ENCODE data around the gene RNF213.
A peak's percentile ranks its signal among the peaks of the same experiment; 100 is the strongest.
"Not testable (repeated sequence)": the region's sequence is repeated elsewhere in the genome, so short reads cannot be mapped to it uniquely, and the experiment has no call there.

RNF213 gene

DNA sequence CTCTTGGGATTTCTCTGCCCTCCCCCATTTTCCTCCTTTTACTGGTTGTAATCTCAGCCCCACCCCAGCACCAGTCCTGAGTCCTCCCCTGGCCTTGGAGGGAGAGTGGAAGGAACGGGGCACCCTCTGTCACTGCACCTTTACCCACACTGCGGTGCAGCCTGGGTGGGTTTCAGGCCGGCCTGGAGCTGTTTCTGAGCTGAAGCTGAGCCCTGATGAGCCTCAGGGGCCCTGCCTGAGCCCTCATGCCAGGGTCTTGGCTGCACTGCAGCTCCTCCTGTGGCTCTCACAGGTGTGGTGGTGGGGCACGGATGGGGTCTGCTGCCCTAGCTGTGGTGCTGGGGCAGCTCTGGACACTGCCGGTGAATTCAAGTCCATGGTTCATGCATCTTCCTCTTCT, 34.5 kb downstream of the RNF213 start:
- no peak for DNase-seq (ENCODE audit: low spot score)

DNA sequence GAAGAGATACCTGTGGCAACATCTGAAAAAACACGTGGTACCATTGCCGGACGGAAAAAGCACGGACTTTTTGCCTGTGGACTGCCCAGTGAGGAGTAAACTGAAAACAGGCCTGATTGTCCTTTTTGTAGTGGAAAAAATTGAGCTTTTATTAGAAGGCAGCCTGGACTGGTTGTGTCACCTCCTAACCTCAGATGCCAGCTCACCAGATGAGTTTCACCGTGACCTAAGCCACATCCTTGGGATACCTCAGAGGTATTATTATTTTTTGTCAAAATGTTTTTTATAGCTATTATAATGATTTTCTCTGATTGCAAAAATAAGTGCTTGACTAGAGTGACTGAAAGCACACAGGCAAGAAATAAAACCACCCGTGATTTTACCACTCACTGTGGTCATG, 34.9 kb downstream of the RNF213 start:
- no peak for DNase-seq (ENCODE audit: low spot score)

DNA sequence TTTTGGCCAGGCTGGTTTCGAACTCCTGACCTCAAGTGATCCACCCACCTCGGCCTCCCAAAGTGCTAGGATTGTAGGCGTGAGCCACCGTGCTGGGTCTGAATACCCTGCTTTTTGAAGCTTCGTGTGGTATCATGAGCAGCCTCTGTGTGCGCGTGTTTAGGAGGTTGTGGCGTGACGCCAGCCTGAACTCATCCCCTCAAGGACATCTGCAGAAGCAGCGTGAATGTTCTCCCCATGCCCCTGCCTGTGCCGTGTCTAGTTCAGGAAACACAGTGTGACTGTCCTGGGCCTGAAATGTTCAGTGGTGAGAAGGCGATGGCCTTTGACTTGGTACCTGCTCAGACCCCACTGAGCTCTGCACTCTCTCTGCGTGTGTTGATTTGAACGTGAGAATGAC, 35.6 kb downstream of the RNF213 start:
- no peak for DNase-seq (ENCODE audit: low spot score)

DNA sequence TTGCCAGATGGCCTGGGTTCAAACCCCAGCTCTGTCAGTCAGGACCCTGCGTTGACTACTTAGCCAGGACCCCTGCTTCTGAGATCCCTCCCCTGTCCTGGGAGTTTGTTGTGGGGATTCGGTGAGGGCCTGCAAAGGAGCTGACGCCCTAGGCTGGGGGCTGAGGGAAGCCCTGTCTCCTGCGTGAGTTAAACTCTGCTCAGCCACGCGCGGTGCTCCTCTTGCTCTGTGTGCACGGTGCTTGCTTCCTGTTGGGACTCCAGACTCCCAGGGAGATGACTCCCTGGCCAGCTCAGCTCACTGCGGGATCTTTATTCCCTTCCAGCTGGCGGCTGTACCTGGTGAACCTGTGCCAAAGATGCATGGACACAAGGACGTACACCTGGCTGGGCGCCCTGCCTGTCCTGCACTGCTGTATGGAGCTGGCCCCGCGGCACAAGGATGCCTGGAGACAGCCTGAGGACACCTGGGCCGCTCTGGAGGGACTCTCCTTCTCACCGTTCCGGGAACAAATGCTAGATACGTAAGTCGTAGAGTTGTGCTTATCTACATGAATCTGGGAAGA, 37.4 kb downstream of the RNF213 start:
- no peak for DNase-seq (ENCODE audit: low spot score)

DNA sequence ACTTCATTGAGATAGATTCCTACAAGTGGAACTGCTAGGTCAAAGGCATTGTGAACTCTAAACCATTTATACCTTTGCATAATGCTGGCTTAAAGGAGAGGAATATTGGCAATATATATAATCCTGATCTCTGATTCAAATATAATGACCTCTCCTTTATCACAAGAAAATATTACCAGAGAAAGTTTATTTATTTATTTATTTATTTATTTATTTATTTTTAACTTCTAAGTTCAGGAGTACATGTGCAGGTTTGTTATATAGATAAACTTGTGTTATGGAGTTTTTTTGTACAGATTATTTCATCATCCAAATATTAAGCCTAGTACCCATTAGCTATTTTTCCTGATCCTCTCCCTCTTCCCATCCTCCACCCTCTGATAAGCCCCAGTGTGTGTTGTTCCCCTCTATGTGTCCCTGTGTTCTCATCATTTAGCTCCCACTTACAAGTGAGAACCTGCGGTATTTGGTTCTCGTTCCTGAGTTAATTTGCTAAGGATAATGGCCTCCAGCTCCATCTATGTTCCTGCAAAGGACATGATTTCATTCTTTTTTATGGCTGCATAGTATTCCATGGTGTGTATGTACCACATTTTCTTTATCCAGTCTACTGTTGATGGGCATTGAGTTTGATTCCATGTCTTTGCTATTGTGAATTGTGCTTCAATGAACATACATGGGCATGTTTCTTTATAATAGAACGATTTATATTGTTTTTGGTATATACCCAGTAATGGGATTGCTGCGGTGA, 38.9 kb downstream of the RNF213 start:
- DNase-seq (ENCODE audit: low spot score) = not testable (repeated sequence)

DNA sequence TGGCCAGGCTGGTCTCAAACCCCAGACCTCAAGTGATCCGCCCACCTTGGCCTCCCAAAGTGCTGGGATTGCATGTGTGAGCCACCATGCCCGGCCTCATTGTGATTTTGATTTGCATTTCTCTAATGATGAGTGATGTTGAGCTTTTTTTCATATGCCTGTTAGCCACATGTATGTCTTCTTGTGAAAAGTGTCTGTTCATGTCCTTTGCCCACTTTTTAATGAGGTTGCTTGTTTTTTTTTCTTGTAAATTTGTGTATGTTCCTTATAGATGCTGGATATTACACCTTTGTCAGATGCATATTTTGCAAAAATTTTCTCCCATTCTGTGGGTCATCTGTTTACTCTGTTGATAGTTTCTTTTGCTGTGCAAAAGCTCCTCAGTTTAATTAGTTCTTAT, 40.1 kb downstream of the RNF213 start:
- not testable (repeated sequence) for DNase-seq (ENCODE audit: low spot score)

DNA sequence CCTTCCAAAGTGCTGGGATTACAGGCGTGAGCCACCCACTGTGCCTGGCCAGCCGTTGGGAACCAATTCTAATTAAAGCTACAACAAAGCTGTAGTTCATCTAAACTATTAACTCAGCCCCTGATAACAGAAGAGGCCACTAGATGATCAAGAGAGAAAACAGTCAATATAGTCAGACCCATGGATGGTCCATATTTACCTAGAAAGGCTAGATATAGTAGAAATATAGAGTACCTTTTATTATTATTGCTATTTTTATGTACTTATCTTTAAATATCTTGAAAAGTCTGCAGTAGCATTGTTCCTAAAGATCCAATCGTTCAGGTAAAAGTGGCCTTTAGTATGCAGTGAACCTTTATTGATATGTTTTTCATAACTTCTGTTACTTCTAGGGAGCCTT, 43.2 kb downstream of the RNF213 start:
- no peak for DNase-seq (ENCODE audit: low spot score)

DNA sequence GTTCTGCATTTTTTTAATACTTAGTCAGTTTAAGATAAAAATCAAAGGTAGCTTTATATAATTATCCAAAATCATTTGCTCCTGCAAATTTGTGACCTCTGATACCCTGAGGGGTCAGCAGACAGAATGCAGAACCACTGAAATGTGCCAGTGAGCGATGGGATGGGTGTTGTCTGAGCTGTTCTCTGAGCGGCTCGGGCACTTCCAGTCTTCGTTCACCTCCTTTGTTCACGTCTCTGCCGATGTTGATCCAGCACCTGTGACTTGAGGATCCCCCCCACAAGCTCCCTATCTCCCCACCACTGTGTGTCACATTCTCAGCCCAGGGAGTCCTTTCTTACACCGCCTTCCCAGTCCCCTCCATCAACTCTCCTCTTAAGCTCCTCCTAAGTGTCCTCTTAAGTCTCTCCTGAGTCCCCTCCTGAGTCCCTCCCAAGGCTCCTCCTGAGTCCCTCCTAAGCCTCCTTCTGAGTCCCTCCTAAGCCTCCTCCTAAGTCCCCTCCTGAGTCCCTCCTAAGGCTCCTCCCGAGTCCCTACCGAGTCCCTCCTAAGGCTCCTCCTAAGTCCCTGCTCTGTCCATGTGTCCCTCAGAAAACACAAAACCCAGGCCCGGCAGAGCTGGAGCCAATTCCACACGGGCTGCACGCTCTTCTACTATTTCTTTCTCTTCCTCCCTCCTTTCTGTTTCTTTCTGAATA, 47.5 kb downstream of the RNF213 start:
- no peak for DNase-seq (ENCODE audit: low spot score)

DNA sequence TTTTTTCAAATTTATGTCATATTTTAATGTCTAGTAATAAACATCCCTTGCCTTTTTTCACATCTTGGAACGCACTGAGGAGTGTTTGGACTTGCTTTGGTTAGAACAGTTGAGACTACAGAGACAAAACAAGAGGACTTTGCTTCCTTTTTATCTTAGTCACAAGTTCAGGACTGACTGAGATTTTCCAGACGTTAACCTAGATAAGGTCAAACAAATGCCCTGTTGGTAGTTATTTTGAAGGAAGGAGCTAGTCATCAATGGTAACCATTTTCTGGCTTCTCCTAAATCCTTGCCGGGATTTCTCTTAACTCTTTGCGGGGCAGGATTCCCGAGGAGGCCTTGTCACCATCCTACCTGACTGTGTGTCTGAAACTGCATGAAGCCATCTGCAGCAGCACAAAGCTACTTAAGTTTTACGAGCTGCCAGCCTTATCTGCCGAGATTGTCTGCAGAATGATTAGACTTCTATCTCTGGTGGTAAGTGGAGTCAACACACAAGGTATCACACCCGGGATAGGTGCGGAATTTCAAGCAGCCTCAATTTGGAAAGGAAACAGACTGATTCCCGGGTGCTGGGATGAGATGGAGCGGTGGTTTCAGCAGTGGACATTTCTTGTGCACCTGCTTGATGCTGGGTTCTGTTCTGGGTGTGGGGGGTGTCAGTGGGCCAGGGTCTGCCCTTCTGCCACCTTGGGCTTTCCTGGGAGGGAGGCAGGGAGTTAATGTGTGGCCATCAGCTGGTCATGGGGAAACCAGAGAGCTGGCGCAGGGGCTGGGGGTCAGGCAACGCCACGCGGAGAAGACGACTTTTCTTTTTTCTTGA, 48.3 kb downstream of the RNF213 start:
- no peak for DNase-seq (ENCODE audit: low spot score)

DNA sequence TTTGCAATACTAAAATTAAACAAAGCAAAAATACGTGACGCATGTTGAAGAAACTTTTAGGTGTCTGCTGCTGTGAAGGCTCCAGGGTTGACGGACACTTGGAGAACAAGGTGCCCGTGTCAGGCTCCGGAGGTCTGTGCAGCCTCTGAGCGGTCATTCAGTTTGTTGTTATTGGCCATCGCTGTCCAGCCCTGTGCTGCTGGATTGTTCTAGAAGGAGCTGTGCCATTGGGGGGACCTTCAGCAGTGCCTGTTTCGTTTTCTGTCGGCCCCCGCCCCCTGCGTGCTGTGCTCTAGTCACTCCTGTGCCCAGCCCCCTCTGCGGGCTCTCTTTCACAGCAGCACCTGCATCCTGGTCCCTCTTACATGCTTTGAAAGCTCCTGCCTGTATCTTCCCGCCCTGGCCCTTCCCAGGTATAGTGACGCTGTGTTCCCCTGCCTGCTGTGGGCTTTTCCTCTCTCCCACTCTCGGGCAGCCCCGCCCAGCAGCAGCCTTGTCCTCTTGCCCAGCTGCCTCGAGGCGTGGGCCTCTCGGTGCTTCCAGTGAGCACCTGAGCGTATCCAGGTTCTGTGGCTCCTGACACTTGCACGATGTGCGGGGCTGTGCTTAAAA, 50.7 kb downstream of the RNF213 start:
- DNase-seq (ENCODE audit: low spot score) = no peak

DNA sequence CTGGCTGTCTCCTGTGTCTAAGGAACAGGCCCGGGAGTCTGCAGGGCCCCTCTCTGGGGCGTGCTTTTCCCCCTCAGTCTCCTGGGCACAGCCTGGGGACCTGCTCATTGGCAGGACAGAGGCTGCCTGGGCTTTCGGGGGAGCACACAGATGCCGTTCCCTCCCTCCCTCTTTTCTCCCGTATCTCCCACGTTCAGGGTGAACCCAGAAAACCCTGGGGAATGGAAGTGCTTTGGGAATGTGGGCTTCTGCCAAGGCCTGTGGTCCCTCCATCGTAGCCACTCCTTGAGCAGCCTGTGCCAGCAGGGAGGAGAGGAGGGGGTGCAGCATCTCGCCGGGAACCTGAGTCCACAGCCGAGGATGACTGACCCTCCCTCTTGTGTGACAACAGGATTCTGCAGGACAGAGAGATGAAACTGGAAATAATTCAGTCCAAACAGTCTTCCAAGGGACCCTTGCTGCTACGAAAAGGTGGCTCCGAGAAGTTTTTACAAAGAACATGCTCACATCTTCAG, 52.0 kb downstream of the RNF213 start:
- no peak for DNase-seq (ENCODE audit: low spot score)

DNA sequence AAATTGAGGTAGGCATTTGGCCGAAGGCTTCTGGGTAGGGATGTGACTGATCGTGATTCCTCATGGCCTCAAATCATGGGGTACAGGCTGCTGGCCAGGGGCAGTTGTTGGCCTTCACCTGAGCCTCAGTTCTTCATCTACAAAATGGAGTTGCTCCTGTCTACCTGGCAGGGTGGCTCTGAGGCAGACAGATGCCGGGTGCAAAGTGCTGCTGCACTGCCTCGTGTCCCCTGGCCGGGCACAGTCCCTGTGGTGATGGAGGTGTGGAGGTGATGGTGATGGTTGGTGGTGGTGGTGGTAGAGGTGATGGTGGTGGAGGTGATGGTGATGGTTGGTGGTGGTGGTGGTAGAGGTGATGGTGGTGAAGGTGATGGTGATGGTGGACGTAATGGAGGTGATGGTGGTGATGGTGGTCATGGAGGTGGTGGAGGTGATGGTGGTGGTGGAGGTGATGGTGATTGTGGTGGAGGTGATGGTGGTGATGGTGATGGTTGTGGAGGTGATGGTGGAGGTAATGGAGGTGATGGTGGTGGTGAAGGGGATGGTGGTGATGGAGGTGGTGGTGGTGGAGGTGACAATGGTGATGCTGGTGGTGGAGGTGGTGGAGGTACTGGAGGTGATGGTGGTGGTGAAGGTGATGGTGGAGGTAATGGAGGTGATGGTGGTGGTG, 52.6 kb downstream of the RNF213 start:
- DNase-seq (ENCODE audit: low spot score) = no peak

DNA sequence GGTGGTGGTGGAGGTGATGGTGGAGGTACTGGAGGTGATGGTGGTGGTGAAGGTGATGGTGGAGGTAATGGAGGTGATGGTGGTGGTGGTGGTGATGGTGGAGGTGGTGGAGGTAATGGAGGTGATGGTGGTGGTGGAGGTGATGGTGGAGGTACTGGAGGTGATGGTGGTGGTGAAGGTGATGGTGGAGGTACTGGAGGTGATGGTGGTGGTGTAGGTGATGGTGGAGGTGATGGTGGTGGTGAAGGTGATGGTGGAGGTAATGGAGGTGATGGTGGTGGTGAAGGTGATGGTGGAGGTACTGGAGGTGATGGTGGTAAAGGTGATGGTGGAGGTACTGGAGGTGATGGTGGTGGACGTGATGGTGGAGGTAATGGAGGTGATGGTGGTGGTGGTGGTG, 53.3 kb downstream of the RNF213 start:
- DNase-seq (ENCODE audit: low spot score) = not testable (repeated sequence)

DNA sequence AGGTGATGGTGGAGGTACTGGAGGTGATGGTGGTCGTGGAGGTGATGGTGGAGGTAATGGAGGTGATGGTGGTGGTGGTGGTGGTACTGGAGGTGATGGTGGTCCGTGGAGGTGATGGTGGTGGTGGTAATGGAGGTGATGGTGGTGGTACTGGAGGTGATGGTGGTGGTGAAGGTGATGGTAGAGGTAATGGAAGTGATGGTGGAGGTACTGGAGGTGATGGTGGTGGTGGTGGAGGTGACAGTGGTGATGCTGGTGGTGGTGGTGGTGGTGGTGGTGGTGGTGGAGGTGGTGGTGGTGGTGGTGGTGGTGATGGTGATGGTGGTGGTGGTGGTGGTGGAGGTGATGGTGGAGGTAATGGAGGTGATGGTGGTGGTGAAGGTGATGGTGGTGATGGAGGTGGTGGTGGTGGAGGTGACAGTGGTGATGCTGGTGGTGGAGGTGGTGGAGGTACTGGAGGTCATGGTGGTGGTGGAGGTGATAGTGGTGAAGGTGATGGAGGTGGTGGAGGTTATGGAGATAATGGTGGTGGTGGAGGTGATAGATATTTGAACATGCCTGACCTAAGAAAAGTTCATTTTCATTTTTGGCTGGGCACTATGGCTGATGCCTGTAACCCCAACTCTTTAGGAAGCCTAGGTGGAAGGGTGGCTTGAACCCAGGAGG, 55.0 kb downstream of the RNF213 start:
- no peak for DNase-seq (ENCODE audit: low spot score)

DNA sequence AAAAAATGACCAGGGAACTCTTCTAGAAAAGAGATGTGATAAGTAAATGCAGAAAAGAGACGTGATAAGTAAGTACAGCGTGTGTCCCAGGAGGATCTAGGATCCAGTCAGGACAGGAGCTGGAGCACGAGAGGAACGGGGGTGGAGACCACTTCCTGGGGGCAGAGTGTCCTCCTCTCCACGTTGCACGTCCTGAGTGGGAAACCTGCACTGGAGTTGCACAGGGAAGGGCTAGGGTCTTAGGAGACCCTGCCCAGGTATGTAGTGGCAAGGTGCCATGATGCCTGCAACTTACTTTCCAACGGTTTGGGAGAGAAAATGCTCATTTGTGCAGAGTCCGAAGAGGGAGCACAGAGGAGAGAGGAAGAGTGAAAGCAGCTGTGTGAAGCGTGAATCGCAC, 55.8 kb downstream of the RNF213 start:
- no peak for DNase-seq (ENCODE audit: low spot score)

DNA sequence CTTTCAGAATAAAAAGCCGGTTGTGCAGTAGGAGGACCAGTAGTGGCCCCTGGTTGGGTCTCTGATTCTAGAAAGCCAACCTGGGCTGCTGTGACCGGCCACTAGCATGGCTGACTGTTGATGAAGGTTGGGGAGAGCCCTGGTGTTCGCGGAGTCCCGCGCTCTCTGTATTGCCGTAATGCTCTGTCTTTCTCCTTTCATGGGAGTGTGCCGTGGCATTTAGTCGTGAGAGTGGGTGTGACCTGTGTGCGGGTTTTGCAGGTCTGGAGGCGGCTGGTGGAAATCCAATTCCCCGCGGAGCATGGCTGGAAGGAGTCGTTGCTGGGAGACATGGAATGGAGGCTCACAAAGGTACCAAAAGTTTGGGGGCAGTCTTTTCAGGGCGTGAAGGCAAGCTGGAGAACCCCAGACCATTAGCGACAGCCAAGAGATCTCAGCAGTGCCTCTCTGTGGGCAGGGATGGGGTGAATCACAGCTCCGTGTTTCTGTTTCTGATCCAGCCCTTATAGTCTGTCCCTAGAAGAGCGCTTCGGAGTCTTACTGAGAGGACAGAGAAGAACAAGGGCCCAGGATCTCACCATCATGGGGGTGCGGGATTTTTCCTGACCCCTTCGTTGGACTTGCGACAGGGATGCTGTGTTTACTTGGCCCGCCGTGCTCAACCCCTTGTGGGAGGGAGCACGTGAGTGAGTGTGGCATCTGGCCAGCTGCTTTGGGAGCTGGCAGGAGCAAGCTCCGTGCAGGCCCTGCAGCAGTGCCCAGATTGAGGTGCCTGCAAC, 56.5 kb downstream of the RNF213 start:
- DNase-seq (ENCODE audit: low spot score) = peak; percentile 23

DNA sequence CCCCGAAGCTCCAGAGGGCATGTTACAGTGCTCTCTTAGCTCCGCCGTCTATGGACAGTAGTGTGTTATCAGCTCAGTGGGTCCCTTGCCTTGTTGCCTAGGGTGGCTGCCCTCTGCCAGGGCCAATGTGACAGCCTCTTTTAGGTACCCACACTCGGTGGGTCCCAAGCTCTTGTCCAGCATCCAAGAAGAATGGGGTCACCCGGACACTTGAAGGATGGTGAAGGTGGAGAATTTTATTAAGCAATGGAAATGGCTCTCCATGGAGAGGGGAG, 57.0 kb downstream of the RNF213 start:
- no peak for DNase-seq (ENCODE audit: low spot score)

DNA sequence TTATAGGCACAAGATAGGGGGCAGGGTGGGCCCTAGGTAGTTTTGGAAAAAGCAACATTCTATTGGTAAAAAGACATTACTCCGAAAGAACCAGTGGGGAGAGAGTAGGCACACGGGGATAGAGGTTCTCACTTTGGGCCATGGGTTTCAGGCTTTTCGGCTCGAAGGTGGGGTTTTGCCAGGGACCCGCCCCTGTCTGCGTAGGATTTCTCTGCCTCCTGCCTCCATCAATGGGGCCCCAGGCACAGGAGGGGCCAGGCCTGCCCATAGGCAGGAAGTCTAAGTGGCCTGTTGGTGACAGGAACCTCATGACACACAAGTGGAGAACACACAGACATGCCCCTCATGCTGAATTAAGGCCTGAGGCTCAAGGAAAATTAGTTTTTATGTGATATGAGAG, 57.5 kb downstream of the RNF213 start:
- no peak for DNase-seq (ENCODE audit: low spot score)

DNA sequence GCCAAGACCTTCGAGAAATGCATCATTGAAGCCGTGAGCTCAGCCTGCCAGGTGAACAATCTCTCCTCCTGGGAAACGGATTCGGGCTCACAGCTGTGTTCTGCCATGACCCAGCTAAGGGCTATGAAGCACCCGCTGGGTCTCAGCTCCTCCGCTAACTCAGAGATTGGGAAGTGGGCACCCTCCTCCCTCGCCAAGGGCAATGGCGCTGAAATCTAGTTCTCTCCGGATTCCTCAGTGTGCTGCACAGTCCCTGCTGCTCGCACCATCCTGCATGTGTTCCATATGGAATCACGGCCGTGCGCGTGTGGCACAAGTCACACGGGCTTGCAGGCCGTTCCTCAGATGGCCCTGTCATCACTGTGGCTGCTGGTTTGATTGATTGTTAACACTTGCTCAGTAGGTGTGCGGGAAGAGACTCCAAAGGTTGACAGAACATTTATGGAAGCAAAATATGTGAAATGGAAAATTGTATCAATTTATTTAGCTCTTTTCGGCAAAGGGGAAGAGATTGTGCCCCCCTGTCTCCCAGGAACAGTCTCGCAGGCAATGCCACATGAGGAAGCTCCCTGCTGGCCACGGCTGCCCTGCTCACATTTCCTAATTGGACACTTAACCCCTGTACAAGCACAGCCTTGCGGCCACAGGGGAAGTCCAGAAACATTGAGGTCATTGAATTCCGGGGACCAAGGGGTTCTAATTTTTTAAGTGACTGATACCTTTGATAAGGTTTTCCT, 58.8 kb downstream of the RNF213 start:
- no peak for DNase-seq (ENCODE audit: low spot score)

DNA sequence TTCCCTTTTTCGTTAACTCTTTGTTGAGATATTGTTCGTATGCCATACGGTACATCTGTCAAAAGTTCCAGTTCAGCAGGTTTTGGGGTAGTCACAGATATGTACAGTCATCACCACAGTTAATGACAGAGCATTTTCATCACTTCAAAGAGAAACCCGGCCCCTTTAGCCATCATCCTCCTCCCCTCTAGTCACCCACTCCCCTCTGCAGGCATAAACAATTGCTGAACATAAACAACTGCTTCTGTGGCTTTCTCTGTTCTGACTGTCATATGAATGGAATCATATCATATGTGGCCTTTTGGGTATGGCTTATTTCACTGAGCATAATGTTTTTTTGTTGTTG, 59.3 kb downstream of the RNF213 start:
- DNase-seq (ENCODE audit: low spot score) = no peak
